NK-92 treated with Interleukin-12 subunit alpha and Interleukin-12 subunit beta, amount 100 ng/mL, for 24 hours (cell line): ENCODE measurements around the gene TEPSIN.

Experiments
- DNase-seq: peaks from one replicate; lab custom pipeline; 2025; lab: John Stamatoyannopoulos, UW

Gene TEPSIN

GRCh38 chr17:81238815-81239713, at the start of gene TEPSIN, which contains the start of gene NDUFAF8:
TEPSIN (minus strand) TSS chr17:81239055; CDS start chr17:81239033, 22 bp downstream.
NDUFAF8 (plus strand) TSS chr17:81239318; CDS start chr17:81239364, 46 bp downstream.
- peak; percentile 94 for DNase-seq

- no peak for DNase-seq
Measured at GRCh38 chr17:81287741-81288430, 49.0 kb upstream of the TEPSIN start.

- DNase-seq, result no peak
Measured at GRCh38 chr17:81287152-81287551, 48.3 kb upstream of the TEPSIN start.

GRCh38 chr17:81286491-81287145, 47.8 kb upstream of the TEPSIN start:
- DNase-seq, result no peak

GRCh38 chr17:81285894-81286293, 47.0 kb upstream of the TEPSIN start:
- DNase-seq, result no peak

- no peak for DNase-seq
Measured at GRCh38 chr17:81285179-81285878, 46.5 kb upstream of the TEPSIN start.

- DNase-seq, result no peak
Measured at GRCh38 chr17:81282876-81283275, 44.0 kb upstream of the TEPSIN start.

GRCh38 chr17:81282141-81282540, 43.3 kb upstream of the TEPSIN start:
- no peak for DNase-seq

GRCh38 chr17:81280571-81280970, 41.7 kb upstream of the TEPSIN start:
- no peak for DNase-seq

GRCh38 chr17:81279278-81280275, 40.7 kb upstream of the TEPSIN start:
- DNase-seq, result no peak

GRCh38 chr17:81278831-81279230, 40.0 kb upstream of the TEPSIN start:
- no peak for DNase-seq

- no peak for DNase-seq
Measured at GRCh38 chr17:81277946-81278693, 39.3 kb upstream of the TEPSIN start.

- no peak for DNase-seq
Measured at GRCh38 chr17:81277421-81277820, 38.6 kb upstream of the TEPSIN start.

GRCh38 chr17:81276781-81277180, 37.9 kb upstream of the TEPSIN start:
- DNase-seq, result no peak

GRCh38 chr17:81274471-81274855, 35.6 kb upstream of the TEPSIN start:
- no peak for DNase-seq

GRCh38 chr17:81273698-81274470, 35.0 kb upstream of the TEPSIN start:
- no peak for DNase-seq

GRCh38 chr17:81272616-81273015, 33.8 kb upstream of the TEPSIN start:
- no peak for DNase-seq

GRCh38 chr17:81271226-81271625, 32.4 kb upstream of the TEPSIN start:
- no peak for DNase-seq

GRCh38 chr17:81270279-81270678, 31.4 kb upstream of the TEPSIN start:
- no peak for DNase-seq
